NK-92 treated with Interleukin-12 subunit alpha and Interleukin-12 subunit beta, amount 100 ng/mL, for 24 hours (cell line): ENCODE data around the gene C2orf72.
"Not testable (repeated sequence)": the region's sequence is repeated elsewhere in the genome, so short reads cannot be mapped to it uniquely, and the experiment has no call there.

Experiments used
- DNase-seq: peaks from one replicate; lab custom pipeline; 2025; lab: John Stamatoyannopoulos, UW

C2orf72 gene

DNA sequence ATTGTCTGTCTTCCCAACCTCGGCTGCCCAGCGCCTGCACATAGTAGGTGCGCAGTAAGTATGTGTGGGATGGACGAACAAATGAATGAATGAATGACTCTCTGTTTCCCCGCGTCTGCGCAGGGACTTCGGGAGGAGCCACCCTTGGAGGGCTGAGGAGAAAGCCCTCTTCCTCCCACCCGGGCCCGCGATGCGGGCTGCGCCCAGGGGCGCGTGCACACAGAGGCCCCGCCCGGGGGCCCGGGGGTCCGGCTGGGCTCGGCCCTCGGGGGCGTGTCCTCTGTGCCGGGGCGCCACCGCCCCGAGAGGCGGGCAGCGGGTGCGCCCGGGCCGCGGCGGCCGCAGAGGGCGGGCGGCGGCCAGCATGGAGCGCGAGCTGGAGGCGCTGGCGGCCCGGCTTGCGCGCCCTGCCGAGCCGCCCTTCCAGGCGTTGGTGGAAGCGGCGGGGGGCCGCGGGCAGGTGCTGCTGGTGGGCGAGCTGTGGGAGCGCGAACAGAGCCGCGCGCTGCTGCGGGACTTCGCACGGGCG is at the start of gene C2orf72:
Gene C2orf72, plus strand, starts transcription at position 322 of the 529 bp plus-strand sequence. Its CDS starts 43 bp downstream, at position 365.
- no peak for DNase-seq

DNA sequence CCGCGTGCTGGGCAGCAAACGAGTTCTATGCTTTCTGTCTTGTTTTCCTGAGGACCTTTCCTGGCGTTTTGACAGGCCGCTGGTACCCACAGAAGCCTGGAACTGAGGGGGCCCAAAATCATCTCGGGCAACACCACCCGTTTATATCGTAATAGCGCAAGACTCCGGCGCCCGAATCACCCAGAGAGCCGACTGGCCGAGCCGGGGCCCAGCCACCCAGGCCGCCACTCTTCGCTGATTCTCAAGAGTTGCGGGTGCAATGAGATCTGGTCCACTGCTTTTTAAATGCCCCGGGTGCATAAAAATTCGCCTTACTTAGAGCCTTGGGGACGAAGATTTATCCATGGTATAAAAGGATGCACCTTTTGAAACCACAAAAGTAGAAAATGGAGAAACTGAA is 47.6 kb upstream of the C2orf72 start:
- no peak for DNase-seq

- no peak for DNase-seq
These were observed 47.0 kb upstream of the C2orf72 start for GRCh38 chr2:230990131-230990898.

- DNase-seq: no peak
These were observed 46.5 kb upstream of the C2orf72 start for GRCh38 chr2:230990899-230991150.

DNA sequence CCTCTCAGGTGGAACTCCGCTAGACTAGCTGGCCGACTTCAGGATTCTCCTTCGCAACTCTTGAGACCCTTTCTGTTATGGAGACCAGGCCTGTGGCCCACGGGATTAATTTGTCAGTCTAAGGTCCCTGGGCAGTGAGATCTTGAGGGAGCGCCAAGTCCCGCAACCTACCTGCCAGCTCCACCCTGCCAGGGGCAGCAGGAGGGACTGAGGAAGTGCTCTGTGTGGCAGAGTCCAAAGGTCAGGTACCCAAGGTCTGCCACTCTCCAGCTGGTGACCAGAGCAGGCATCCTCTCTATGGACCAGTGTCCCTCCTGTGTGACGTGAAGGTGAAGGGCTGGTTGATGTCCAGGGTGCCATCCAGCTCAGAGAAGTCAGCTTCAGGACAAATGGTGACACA is 45.7 kb upstream of the C2orf72 start:
- no peak for DNase-seq

- DNase-seq: no peak
These were observed 41.5 kb upstream of the C2orf72 start, which contains the start of gene SPATA3 for GRCh38 chr2:230995821-230996220. TSS of gene SPATA3 (plus strand) at chr2:230996121. CDS start at chr2:230996234, 113 bp downstream.

DNA sequence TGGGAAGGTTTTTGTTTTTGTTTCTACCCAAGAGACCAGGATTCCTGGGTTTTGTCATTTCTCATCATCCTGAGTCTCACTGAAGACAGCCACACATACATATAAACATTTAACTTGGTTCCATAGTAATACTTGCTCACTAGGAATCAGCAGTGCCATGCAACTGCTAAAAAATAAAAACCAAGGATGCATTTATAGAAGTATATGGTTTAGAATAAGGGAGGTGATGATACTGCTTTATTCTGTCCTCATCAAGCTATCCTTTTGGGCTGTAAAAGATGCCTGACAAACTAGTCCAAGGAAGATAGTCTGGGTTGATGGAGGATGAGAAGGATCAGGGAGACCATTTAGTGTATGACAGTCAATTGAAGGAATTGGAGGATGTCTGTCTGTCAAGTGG is 40.7 kb upstream of the C2orf72 start:
- DNase-seq: no peak

- no peak for DNase-seq
These were observed 38.4 kb upstream of the C2orf72 start for GRCh38 chr2:230998882-230999281.

- no peak for DNase-seq
These were observed 37.8 kb upstream of the C2orf72 start for GRCh38 chr2:230999477-230999876.

- no peak for DNase-seq
These were observed 37.0 kb upstream of the C2orf72 start for GRCh38 chr2:231000211-231000904.

DNA sequence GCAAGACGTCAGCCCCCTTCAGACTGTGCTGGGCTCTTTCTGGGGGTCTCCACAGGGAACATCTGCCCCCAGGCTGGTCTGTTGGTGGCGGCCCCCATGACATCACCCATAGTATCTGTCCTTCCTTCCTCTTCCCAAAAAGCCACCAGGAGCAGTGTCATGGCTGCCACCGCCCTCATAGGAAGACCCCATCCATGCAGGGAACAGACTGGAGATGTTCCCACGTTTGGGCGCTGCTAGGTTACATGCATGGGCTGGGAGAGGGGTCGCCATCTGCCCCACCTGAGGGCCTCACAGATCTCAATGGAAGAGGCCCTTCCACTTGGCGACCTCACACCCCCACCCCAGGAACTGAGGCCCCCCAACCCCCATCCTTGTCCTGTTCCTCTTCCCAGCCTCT is 36.3 kb upstream of the C2orf72 start:
- DNase-seq: no peak

DNA sequence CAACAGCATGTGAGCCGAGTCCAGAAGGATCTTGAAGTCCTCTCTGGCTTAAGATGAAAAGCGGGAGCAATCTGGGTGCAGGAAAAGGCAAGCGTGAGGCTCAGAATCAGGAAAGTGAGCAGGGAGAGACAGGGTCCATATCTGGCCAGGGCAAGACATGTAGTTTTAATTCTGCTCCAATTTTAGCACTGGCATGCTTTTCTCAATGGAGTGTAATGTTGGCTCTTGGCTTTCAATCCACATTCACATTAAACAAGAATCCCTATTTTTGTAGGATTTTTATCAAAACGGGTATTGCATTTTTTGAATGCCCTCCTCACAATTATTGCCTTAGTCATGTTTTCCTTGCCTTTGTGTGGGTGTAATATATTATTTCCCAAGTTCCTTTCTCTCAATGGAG is 35.4 kb upstream of the C2orf72 start:
- DNase-seq: no peak

- DNase-seq: no peak
These were observed 34.7 kb upstream of the C2orf72 start for GRCh38 chr2:231002641-231003040.

DNA sequence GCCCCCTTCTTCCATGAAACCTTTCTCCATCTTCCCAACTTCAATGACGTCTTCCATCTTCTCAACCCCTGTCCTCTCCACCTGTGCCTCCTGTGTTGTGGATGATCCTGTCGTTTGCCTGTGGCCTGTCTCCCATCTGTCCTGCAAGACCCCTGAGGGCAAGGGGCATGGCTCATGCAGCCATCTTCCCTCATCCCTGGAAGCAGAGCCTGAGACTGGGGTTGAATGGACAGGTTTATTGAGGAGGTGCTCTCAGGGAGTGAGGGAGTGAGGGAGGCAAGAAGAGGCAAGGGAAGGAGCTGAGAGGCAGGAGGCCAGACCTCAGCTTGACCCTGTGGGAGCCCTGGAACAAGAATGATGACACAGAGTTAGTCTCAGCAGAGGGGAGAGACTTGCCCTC is 34.1 kb upstream of the C2orf72 start:
- no peak for DNase-seq

DNA sequence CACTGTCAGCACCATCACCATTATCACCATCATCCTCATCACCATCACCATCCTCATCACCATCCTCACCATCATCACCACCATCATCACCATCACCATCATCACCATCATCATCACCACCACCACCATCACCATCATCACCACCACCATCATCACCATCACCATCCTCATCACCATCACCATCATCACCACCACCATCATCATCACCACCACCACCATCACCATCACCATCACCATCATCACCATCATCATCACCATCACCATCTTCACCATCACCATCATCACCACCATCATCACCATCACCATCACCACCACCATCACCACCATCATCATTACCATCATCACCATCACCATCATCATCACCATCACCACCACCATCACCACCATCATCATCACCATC is 32.4 kb upstream of the C2orf72 start:
- not testable (repeated sequence) for DNase-seq

- DNase-seq: no peak
These were observed 29.8 kb upstream of the C2orf72 start for GRCh38 chr2:231007286-231008098.

DNA sequence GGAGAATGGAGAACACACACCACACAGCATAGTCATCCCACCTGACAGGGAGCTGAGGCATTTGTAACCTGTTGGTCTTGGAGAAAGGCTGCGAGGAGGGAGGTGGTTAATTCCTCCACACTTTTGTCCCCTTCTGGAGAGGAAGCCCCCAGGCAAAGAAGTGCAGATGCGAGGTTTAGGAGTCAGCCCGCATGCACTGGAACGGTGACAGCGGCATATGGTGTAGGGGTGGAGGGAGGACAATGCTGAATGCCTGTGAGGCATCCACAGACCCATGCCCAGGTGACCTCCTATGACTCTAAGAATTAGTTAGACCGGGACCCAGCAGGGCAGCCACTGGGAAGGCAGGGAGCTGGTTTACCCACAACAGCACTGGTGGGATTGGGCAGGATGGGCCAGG is 29.2 kb upstream of the C2orf72 start:
- DNase-seq: no peak

DNA sequence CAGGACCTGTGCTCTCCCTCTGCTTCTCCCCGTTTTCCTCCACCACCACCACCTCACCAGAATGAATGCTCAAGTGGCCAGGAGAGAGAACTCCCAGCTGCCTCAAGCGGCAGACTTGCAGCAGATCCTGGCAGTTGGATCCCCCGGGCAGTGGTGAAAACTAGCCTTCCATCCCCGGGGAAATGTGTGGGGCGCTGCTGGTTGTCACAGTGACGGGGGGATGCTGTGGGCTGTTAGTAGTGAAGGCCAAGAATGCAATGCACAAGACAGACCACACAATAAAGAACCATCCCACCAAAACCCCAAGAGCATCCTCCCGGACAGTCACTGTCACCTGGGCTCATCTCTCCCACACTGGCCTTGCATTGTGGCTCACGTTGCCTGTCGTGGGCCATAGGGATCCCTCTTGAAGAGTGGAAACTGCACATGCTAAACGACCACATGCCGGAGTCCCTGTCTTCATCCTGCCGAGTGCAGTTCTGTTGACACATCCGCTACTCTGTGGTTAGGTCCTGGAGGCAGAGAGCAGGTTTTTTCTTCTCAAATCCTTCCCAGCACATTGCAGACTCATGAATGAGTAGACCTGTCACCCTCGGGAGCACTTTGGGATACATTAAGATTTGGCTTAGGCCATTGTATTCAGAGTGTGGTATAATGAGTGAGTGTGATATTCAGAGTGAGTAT is 27.9 kb upstream of the C2orf72 start:
- DNase-seq: no peak

- DNase-seq: no peak
These were observed 27.1 kb upstream of the C2orf72 start for GRCh38 chr2:231010201-231010730.

DNA sequence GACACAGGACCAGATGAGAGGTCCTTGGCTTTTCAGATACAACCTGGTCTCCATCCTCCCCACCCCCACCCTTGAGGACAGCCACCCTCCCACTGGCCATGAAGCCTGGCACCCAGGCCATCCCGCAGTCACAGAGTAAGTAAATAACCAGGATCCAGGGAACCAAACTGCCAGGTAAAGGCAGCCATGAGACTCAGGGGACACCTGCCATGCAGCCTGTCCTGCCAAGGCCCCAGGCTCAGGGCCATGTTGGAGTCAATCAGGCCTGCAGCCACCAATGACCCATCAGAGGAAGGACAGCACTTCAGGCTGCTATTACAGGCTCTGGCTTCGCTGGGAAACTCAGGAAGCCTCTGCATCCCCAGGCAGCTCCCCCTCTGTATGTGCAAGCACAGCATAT is 25.8 kb upstream of the C2orf72 start:
- DNase-seq: no peak

- no peak for DNase-seq
These were observed 24.9 kb upstream of the C2orf72 start for GRCh38 chr2:231012463-231012862.

DNA sequence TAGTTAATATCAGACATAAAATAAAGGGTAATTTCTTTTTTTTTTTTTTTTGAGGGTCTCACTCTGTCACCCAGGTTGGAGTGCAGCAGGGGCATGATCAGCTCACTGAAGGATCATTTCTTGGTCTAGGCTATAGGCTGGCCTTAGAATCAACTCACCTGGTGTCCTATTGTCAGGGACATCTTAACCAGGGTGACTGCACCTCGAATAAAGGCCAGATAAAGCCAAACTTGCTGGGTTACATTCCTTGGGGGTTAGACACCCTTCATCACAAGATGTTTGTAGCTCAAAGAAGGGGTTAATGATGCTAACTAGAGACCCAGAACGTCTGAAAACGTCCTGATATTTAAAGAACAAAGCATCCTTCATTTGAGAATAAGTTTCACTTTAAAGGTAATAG is 23.5 kb upstream of the C2orf72 start:
- DNase-seq: no peak
